H1 (cell line): ENCODE measurements around the gene CACNB2. TPM values are rescaled to one million over a fixed set of nuclear protein-coding genes. Genes with fewer than 3 reads are reported as not detected.

Experiments
- CTCF ChIA-PET: fragments of 300-600 bp; sonication (Branson Sonifier 250); formaldehyde crosslinking; loops from one replicate; lab custom pipeline; 2021; ENCODE audit not compliant: partially characterized antibody; lab: Charles Lee
- POLR2A ChIA-PET: fragments of 300-600 bp; sonication (Branson Sonifier 250); formaldehyde crosslinking; loops from one replicate; lab custom pipeline; 2021; ENCODE audit warnings: inconsistent platforms; ENCODE audit not compliant: partially characterized antibody; lab: Charles Lee
- DNase-seq, 2 experiments: peaks; one replicate each; pipeline versions ENCODE4 v3.0.0 to v3.0.0-alpha.2; 2010 to 2022; ENCODE audit warnings: low spot score in 2 of 2, low read depth in 1 of 2, mixed read lengths in 1 of 2
- FAIRE-seq: peaks from 2 replicates; lab custom pipeline; 2011; peaks lifted over from hg19 to GRCh38; lab: Jason Lieb, UNC
- H2AFZ ChIP-seq: 2 replicates; pipeline ENCODE4 v1.8.1; 2012; ENCODE audit warnings: low read length, inconsistent platforms
- H2AK5ac ChIP-seq: 2 replicates; pipeline ENCODE4 v1.6.1; 2013; ENCODE audit warnings: low read depth, low read length
- H2BK120ac ChIP-seq: replicated peaks from 2 replicates; pipeline ENCODE3; 2013; ENCODE audit warnings: low read depth, low read length, inconsistent platforms
- H2BK12ac ChIP-seq: 2 replicates; pipeline ENCODE4 v1.6.1; 2013; ENCODE audit warnings: low read depth, low read length
- H2BK15ac ChIP-seq: 2 replicates; pipeline ENCODE4 v1.6.1; 2013; ENCODE audit warnings: low read length
- H2BK20ac ChIP-seq: 2 replicates; pipeline ENCODE4 v1.6.1; 2013; ENCODE audit warnings: low read length
- H2BK5ac ChIP-seq: 2 replicates; pipeline ENCODE4 v1.6.1; 2013; ENCODE audit warnings: low read depth, low read length
- H3K14ac ChIP-seq: 2 replicates; pipeline ENCODE4 v1.6.1; 2013; ENCODE audit warnings: inconsistent platforms; ENCODE audit not compliant: insufficient read length
- H3K18ac ChIP-seq: 2 replicates; pipeline ENCODE4 v1.6.1; 2013; ENCODE audit warnings: low read length; ENCODE audit errors: extremely low read depth
- H3K23ac ChIP-seq: 2 replicates; pipeline ENCODE4 v1.6.1; 2013; ENCODE audit warnings: inconsistent platforms; ENCODE audit not compliant: insufficient read length
- H3K23me2 ChIP-seq: 2 replicates; pipeline ENCODE4 v1.6.1; 2013; ENCODE audit warnings: low read depth, low read length
- H3K27ac ChIP-seq: 2 replicates; pipeline ENCODE4 v1.6.1; 2011; ENCODE audit warnings: low read depth, low read length, inconsistent platforms
- H3K27me3 ChIP-seq, 4 experiments: replicated peaks in 1 of 4; 1 replicate in 1 of 4; 2 replicates in 3 of 4; pipeline versions ENCODE4 v1.6.1 to v1.8.1; 2011 to 2013; ENCODE audit warnings: low read length in 3 of 4, mild to moderate bottlenecking in 3 of 4, inconsistent platforms in 2 of 4, mixed read lengths in 2 of 4, moderate library complexity in 1 of 4; ENCODE audit not compliant: control insufficient read depth in 3 of 4, insufficient read depth in 3 of 4; ENCODE audit errors: extremely low read depth in 1 of 4
- H3K36me3 ChIP-seq, 4 experiments: 2 replicates each; pipeline versions ENCODE4 v1.6.1 to v1.8.1; 2011 to 2013; ENCODE audit warnings: mild to moderate bottlenecking in 4 of 4, low read length in 3 of 4, moderate library complexity in 2 of 4, control low read depth in 1 of 4, inconsistent platforms in 1 of 4; ENCODE audit not compliant: insufficient read depth in 4 of 4, control insufficient read depth in 2 of 4
- H3K4ac ChIP-seq: replicated peaks from 2 replicates; pipeline ENCODE3; 2013; ENCODE audit warnings: low read length, low read depth, mixed read lengths, inconsistent platforms; ENCODE audit not compliant: insufficient read length
- H3K4me1 ChIP-seq, 4 experiments: replicated peaks in 1 of 4; 1 replicate in 1 of 4; 2 replicates in 3 of 4; pipeline versions ENCODE4 v1.6.1 to v1.8.1; 2011 to 2013; ENCODE audit warnings: low read length in 3 of 4, inconsistent platforms in 2 of 4, mixed read lengths in 1 of 4; ENCODE audit not compliant: insufficient read depth in 4 of 4, control insufficient read depth in 3 of 4
- H3K4me2 ChIP-seq, 2 experiments: 2 replicates each; pipeline versions ENCODE4 v1.6.1 to v1.8.1; 2011 to 2013; ENCODE audit warnings: low read depth in 2 of 2, low read length in 2 of 2, control low read depth in 1 of 2, inconsistent platforms in 1 of 2, mild to moderate bottlenecking in 1 of 2; ENCODE audit not compliant: insufficient read depth in 1 of 2
- H3K4me3 ChIP-seq, 4 experiments: fragments of 200-600, 300-600 bp in 1 of 4; sonication (generic), shearing (Covaris generic), sonication (Bioruptor Twin) in 1 of 4; 2 replicates each; pipeline versions ENCODE4 v1.5.1 to v1.8.1; 2011 to 2016; ENCODE audit warnings: low read length in 4 of 4, low read depth in 3 of 4, control low read depth in 2 of 4, inconsistent platforms in 2 of 4, mild to moderate bottlenecking in 2 of 4, mixed read lengths in 1 of 4, moderate library complexity in 1 of 4; ENCODE audit not compliant: insufficient read depth in 2 of 4; ENCODE audit errors: extremely low read depth in 1 of 4
- H3K56ac ChIP-seq: replicated peaks from 2 replicates; pipeline ENCODE3; 2013; ENCODE audit warnings: low read depth, mild to moderate bottlenecking, mixed read lengths, low read length, inconsistent platforms; ENCODE audit not compliant: insufficient read length
- H3K79me1 ChIP-seq: 2 replicates; pipeline ENCODE4 v1.6.1; 2013; ENCODE audit warnings: low read depth, low read length, control low read depth
- H3K79me2 ChIP-seq, 2 experiments: 2 replicates each; pipeline versions ENCODE4 v1.6.1 to v1.8.1; 2012 to 2013; ENCODE audit warnings: low read length in 2 of 2, mild to moderate bottlenecking in 2 of 2, inconsistent platforms in 1 of 2; ENCODE audit not compliant: insufficient read depth in 2 of 2, control insufficient read depth in 1 of 2
- H3K9ac ChIP-seq, 4 experiments: replicated peaks in 1 of 4; 1 replicate in 1 of 4; 2 replicates in 3 of 4; pipeline versions ENCODE4 v1.6.1 to v1.8.1; 2011 to 2013; ENCODE audit warnings: low read depth in 3 of 4, low read length in 3 of 4, control low read depth in 2 of 4, mild to moderate bottlenecking in 2 of 4, moderate library complexity in 2 of 4, inconsistent platforms in 1 of 4; ENCODE audit errors: extremely low read depth in 1 of 4
- H3K9me3 ChIP-seq, 2 experiments: 2 replicates each; pipeline versions ENCODE4 v1.6.1 to v1.8.1; 2012 to 2013; ENCODE audit warnings: mild to moderate bottlenecking in 2 of 2, moderate library complexity in 2 of 2, control low read depth in 1 of 2, inconsistent platforms in 1 of 2, low read depth in 1 of 2, low read length in 1 of 2, mixed read lengths in 1 of 2; ENCODE audit not compliant: insufficient read depth in 2 of 2
- H4K20me1 ChIP-seq, 2 experiments: replicated peaks in 1 of 2; 2 replicates each; pipeline versions ENCODE3 to v1.8.1; 2011 to 2013; ENCODE audit warnings: inconsistent platforms in 2 of 2, low read length in 2 of 2, mild to moderate bottlenecking in 1 of 2; ENCODE audit not compliant: insufficient read depth in 2 of 2, control insufficient read depth in 1 of 2
- H4K5ac ChIP-seq: 2 replicates; pipeline ENCODE4 v1.6.1; 2013; ENCODE audit warnings: low read length, low read depth, mixed read lengths, inconsistent platforms; ENCODE audit not compliant: insufficient read length
- H4K8ac ChIP-seq: 2 replicates; pipeline ENCODE4 v1.8.0; 2013; ENCODE audit warnings: mild to moderate bottlenecking, moderate library complexity, low read length, inconsistent platforms; ENCODE audit not compliant: insufficient read depth; ENCODE audit errors: extremely low read depth
- H4K91ac ChIP-seq: replicated peaks from 2 replicates; pipeline ENCODE3; 2013; ENCODE audit warnings: low read length, mixed read lengths, inconsistent platforms; ENCODE audit not compliant: insufficient read length
- CTBP2 ChIP-seq: IDR thresholded peaks from 2 replicates; pipeline ENCODE4 v1.7.0; 2011; ENCODE audit warnings: borderline replicate concordance, mild to moderate bottlenecking, moderate library complexity, mixed read lengths, low read length; ENCODE audit not compliant: insufficient read depth, insufficient read length
- RFX5 ChIP-seq: IDR thresholded peaks from 2 replicates; pipeline ENCODE4 v1.6.1; 2011; ENCODE audit warnings: low read depth, low read length, improper control_type of control experiment, borderline replicate concordance
- SUZ12 ChIP-seq: fragments of 200-600 bp; sonication (generic); IDR thresholded peaks from 2 replicates; pipeline ENCODE4 v1.6.1; 2012; ENCODE audit warnings: mild to moderate bottlenecking, inconsistent platforms, low read length, moderate library complexity, mixed read lengths
- TBP ChIP-seq: IDR thresholded peaks from 2 replicates; pipeline ENCODE4 v1.6.1; 2011; ENCODE audit warnings: low read depth, low read length, improper control_type of control experiment
- WGBS, 2 experiments: shearing (Covaris generic) in 1 of 2; methylation state at CpG; one replicate each; pipeline versions ENCODE4 v1.1.6 to v1.1.7; 2013 to 2015; ENCODE audit warnings: low lambda C conversion rate in 2 of 2, mixed read lengths in 2 of 2, inconsistent platforms in 1 of 2, low coverage in 1 of 2, missing lambda C conversion rate in 1 of 2; ENCODE audit not compliant: insufficient replicate concordance in 2 of 2, insufficient coverage in 1 of 2, insufficient read length in 1 of 2; ENCODE audit errors: extremely low coverage in 1 of 2, missing lambda C conversion rate in 1 of 2; 5-methylcytosine and 5-hydroxymethylcytosine counted together
- polyA plus RNA-seq, 7 experiments: library from polyadenylated mRNA; depleted of rRNA in 3 of 7; stranded (reverse) in 5 of 7; unstranded in 2 of 7; fragments of >200 nt in 5 of 7; fragments of 200-250 nt in 2 of 7; gene quantifications; 1 replicate in 5 of 7; 2 replicates in 1 of 7; 4 replicates in 1 of 7; pipeline versions ENCODE4 v1.2.1 to v1.2.3, GENCODE V29; 2011 to 2013; ENCODE audit warnings: missing spikeins in 2 of 7, mixed read lengths in 2 of 7
- total RNA-seq: library from RNA; stranded (reverse); fragmentation: NEBNext Ultra II Directional; extraction: Animal tissue kit (Norgen Biotek cat#: 25700); gene quantifications from 2 replicates; pipeline ENCODE4 v1.2.1, GENCODE V29; 2021

Gene CACNB2
- total and polyA plus RNA-seq, 2 of the 8 experiments (the other 6 are each of a cell fraction or from before 2014, with no cell fraction given), result 2.4 to 3.2 TPM

GRCh38 chr10:18460032-18460431, 319.8 kb downstream of the CACNB2 start:
- Histone ChIP-seq H3K4me1 (no peaks in the 10 kb centered on the region), H3K27ac (no peak overlapping the region), H4K8ac (no peak overlapping the region), H3K14ac (no peak overlapping the region), H2BK5ac (no peak overlapping the region), H2BK15ac (no peak overlapping the region), H3K79me1 (no peaks in the 10 kb centered on the region), H3K56ac (no peak overlapping the region), H3K23ac (no peak overlapping the region), H2BK20ac (no peak overlapping the region), H4K20me1 (no peaks in the 10 kb centered on the region), H3K9me3 (no peaks in the 10 kb centered on the region), H3K36me3 (no peaks in the 10 kb centered on the region), H3K4me2 (no peak overlapping the region), H2BK120ac (no peak overlapping the region), H3K27me3 (no peaks in the 10 kb centered on the region), H3K18ac (no peak overlapping the region), H2AFZ (no peak overlapping the region), H2BK12ac (no peak overlapping the region), H3K4me3 (no peak overlapping the region), H2AK5ac (no peak overlapping the region), H3K9ac (no peak overlapping the region), H4K5ac (no peak overlapping the region), H3K79me2 (no peaks in the 10 kb centered on the region), H3K4ac (no peak overlapping the region), H4K91ac (no peak overlapping the region), H3K23me2 (no peaks in the 10 kb centered on the region; the same call in 1 of the 2 replicates)
- DNase-seq (no peak), FAIRE-seq (no peak)
- 85% methylated on average over 2 of the region's 2 CpGs; no CpG with 5 or more reads in 1 of the 2 experiments for WGBS, 2 experiments
- ChIA-PET POLR2A (no interaction called here), CTCF (interaction anchor here (1.1 kb wide), 1 partner anchor 9 kb away, joined by 4 read pairs; no protein-coding TSS in a partner anchor)
- TF ChIP-seq RFX5 (no peak), CTBP2 (no peak), TBP (no peak), SUZ12 (no peak)
